ENCODE measurements around the gene NUDT22. TPM values are rescaled to one million over a fixed set of nuclear protein-coding genes. Genes with fewer than 3 reads are reported as not detected.
A peak's percentile ranks its signal among the peaks of the same experiment; 100 is the strongest.

The NUDT22 gene
- total RNA-seq, 2 donors from 2014 or later: 73.3 to 95.6 TPM

GRCh38 chr11:64229090-64229743, 3.1 kb downstream of the NUDT22 start:
- H3K36me3 ChIP-seq: no peaks in the 10 kb centered on the region
- H3K4me3 ChIP-seq: peak overlapping the region in 1 of 2 donors; percentile 77
- peaks cover 0 to 75% of the 10 kb centered on the region in 2 donors for H3K4me1 ChIP-seq
- no peaks in the 10 kb centered on the region for H3K9me3 ChIP-seq
- peak overlapping the region; percentile 92 to 97 for H3K27ac ChIP-seq
- TF ChIP-seq CTCF (IDR thresholded peaks at IDR 0.05): no peak
- no peaks in the 10 kb centered on the region for H3K27me3 ChIP-seq
- no peak for DNase-seq (ENCODE audit: low spot score)

GRCh38 chr11:64229744-64230170, 3.7 kb downstream of the NUDT22 start:
- DNase-seq (ENCODE audit: low spot score): no peak
- H3K9me3 ChIP-seq: no peaks in the 10 kb centered on the region
- H3K27me3 ChIP-seq: no peaks in the 10 kb centered on the region
- H3K4me3 ChIP-seq: peak overlapping the region; percentile 57 to 77
- H3K4me1 ChIP-seq: peaks cover 0 to 74% of the 10 kb centered on the region in 2 donors
- no peaks in the 10 kb centered on the region for H3K36me3 ChIP-seq
- no peak for TF ChIP-seq CTCF (IDR thresholded peaks at IDR 0.05)
- peak overlapping the region; percentile 92 to 97 for H3K27ac ChIP-seq

DNA sequence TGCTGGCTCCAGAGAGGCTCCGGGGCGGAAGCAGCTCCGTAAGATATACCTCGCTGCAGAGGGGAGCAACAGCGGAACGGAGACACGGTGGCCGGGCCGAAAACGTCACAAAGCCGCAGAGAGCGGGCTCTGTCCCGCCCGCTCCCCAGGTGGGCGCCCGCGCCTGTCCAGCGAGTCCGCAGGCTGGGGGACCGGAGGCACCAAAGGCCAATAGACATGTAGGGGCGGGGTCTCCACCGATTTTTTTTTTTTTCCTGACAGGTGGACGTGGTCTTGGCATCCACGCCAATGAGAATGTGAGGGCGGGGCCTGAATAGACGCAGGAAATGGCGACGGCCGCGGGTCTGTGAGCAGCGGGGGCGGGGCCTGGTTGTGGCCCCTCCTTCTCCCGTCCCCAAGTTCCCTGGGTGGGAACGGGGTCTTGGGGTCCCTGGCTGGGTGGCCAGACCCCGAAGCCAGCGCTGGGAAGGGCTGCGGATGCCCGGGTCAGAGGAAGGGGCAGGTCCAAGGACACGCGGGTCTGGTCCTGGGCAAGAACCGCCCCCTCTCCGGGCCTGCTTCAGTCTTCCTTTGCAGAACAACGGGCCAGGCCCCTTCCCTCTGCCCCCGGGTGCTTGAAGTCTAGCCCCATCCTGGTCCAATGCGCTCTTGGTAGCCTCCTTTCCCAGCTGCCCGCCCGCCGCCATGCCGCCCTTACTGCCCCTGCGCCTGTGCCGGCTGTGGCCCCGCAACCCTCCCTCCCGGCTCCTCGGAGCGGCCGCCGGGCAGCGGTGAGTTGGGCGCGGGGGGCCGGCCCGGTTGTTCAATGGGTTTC, 4.3 kb downstream of the NUDT22 start, which contains the start of gene DNAJC4:
Gene DNAJC4, plus strand, starts transcription at position 378 of the 814 bp plus-strand sequence. Its CDS starts 307 bp downstream, at position 685.
- H3K27ac ChIP-seq: peak within 1 kb of the TSS; percentile 92 to 97
- no peaks in the 10 kb centered on the region for H3K36me3 ChIP-seq
- no peaks in the 10 kb centered on the region for H3K27me3 ChIP-seq
- DNase-seq (ENCODE audit: low spot score): peak; percentile 94
- peak within 1 kb of the TSS; percentile 57 to 77 for H3K4me3 ChIP-seq
- TF ChIP-seq CTCF (IDR thresholded peaks at IDR 0.05): no peak
- peaks cover 0 to 74% of the 10 kb centered on the region in 2 donors for H3K4me1 ChIP-seq
- H3K9me3 ChIP-seq: no peaks in the 10 kb centered on the region

DNA sequence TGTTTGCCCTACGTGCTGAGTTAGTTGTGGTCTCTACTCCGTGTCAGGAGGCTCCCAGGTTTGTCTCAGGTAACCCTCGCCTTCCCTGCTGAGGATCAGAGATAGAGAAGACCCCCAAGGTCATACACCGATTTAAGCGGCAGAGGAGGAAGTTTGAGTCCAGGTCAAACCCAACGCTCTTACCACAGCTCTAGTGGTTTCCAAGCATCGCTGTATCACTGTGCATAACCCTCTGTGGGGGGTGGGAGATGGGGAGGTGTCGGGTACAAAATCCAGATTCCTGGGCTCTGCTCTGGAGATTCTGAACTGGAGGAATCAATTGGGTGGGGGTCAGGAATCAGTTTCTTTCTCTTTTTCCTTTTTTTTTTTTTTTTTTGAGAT, 4.9 kb downstream of the NUDT22 start:
- H3K9me3 ChIP-seq: no peaks in the 10 kb centered on the region
- H3K4me3 ChIP-seq: peak overlapping the region; percentile 57 to 77
- DNase-seq (ENCODE audit: low spot score): no peak
- TF ChIP-seq CTCF (IDR thresholded peaks at IDR 0.05): no peak
- H3K36me3 ChIP-seq: peaks cover 2% of the 10 kb centered on the region
- peaks cover 0 to 75% of the 10 kb centered on the region in 2 donors for H3K4me1 ChIP-seq
- H3K27ac ChIP-seq: peak overlapping the region; percentile 92 to 97
- no peaks in the 10 kb centered on the region for H3K27me3 ChIP-seq

DNA sequence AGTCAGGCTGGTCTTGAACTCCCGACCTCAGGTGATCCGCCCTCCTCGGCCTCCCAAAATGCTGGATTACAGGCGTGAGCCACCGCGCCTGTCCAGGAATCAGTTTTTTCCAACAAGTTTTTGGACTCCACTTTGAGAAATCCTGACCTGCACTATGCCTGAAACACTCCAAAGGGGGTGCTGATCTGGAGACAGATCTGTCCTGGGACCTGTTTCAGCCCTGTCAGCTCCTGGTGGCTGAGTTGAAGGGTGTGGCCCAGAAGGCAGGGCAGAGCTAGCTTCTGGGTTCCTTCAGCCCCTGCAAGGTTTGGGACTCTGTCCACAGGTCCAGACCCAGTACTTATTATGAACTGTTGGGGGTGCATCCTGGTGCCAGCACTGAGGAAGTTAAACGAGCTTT, 5.5 kb downstream of the NUDT22 start:
- Histone ChIP-seq H3K4me1 (peaks cover 0 to 76% of the 10 kb centered on the region in 2 donors), H3K27me3 (no peaks in the 10 kb centered on the region), H3K27ac (peak overlapping the region in 1 of 2 donors; percentile 97), H3K36me3 (peaks cover 6% of the 10 kb centered on the region), H3K4me3 (peak overlapping the region in 1 of 2 donors; percentile 77), H3K9me3 (no peaks in the 10 kb centered on the region)
- DNase-seq (ENCODE audit: low spot score): no peak
- TF ChIP-seq CTCF (IDR thresholded peaks at IDR 0.05): no peak

Data from right atrium auricular region (tissue), 2 donors.